ENCODE data around the gene NUP210.

Gene NUP210

GRCh38 chr3:13329746-13330145 is 90.4 kb downstream of the NUP210 start:
- Histone ChIP-seq H3K4me1 (ENCODE audit: low read depth, poor library complexity, severe bottlenecking) (peaks cover 62% of the 10 kb centered on the region), H3K27ac (peak overlapping the region; percentile 89; the same call in 1 of the 2 replicates), H3K9ac (no peak overlapping the region), H4K20me1 (ENCODE audit: insufficient read depth) (no peaks in the 10 kb centered on the region), H3K4me3 (IDR thresholded peaks at IDR 0.05; ENCODE audit: insufficient read depth, low read depth, low read length) (no peak overlapping the region), H3K27me3 (ENCODE audit: insufficient read depth, low read depth) (no peaks in the 10 kb centered on the region), H3K4me2 (no peak overlapping the region), H2AFZ (ENCODE audit: low read depth) (no peak overlapping the region), H3K79me2 (ENCODE audit: insufficient read depth, low read depth) (no peaks in the 10 kb centered on the region), H3K36me3 (ENCODE audit: insufficient read depth) (no peaks in the 10 kb centered on the region)
- TF ChIP-seq CTCF (conservative IDR thresholded peaks at IDR 0.05; ENCODE audit: low read depth, low read length), result no peak

DNA sequence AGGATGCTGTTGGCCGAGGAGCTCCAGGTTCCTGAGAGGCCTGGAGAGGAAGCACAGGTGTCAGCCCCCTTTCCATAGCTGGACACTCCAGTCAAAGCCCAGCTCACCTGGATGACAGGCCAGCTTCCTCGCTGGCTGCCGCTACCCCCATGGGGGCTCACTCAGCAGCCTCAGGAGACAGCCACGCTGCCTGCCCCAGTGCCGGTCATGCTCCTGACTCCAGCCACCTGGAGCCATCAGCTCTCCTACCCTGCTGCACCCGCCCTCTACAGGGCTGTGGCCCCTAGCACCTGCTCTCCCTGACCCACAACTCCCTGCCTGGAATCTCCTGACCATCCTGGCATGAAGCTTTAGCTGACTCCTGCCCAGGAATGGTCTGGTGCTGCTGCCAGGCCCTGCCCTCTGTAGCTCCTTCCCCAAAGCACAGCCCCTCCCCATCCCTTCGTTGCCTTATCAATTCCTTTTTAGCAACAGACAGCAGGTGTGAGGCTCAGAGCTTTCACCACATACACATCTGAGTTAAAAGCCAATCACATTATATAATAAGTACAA is 94.2 kb downstream of the NUP210 start:
- Histone ChIP-seq H3K4me2 (no peak overlapping the region), H3K27ac (no peak overlapping the region), H3K4me1 (ENCODE audit: low read depth, poor library complexity, severe bottlenecking) (peaks cover 25% of the 10 kb centered on the region), H3K27me3 (ENCODE audit: insufficient read depth, low read depth) (no peaks in the 10 kb centered on the region), H3K36me3 (ENCODE audit: insufficient read depth) (no peaks in the 10 kb centered on the region; the same call in 1 of the 2 replicates), H3K9ac (no peak overlapping the region), H2AFZ (ENCODE audit: low read depth) (no peak overlapping the region), H3K79me2 (ENCODE audit: insufficient read depth, low read depth) (no peaks in the 10 kb centered on the region), H4K20me1 (ENCODE audit: insufficient read depth) (no peaks in the 10 kb centered on the region), H3K4me3 (IDR thresholded peaks at IDR 0.05; ENCODE audit: insufficient read depth, low read depth, low read length) (no peak overlapping the region)
- no peak for TF ChIP-seq CTCF (conservative IDR thresholded peaks at IDR 0.05; ENCODE audit: low read depth, low read length)

DNA sequence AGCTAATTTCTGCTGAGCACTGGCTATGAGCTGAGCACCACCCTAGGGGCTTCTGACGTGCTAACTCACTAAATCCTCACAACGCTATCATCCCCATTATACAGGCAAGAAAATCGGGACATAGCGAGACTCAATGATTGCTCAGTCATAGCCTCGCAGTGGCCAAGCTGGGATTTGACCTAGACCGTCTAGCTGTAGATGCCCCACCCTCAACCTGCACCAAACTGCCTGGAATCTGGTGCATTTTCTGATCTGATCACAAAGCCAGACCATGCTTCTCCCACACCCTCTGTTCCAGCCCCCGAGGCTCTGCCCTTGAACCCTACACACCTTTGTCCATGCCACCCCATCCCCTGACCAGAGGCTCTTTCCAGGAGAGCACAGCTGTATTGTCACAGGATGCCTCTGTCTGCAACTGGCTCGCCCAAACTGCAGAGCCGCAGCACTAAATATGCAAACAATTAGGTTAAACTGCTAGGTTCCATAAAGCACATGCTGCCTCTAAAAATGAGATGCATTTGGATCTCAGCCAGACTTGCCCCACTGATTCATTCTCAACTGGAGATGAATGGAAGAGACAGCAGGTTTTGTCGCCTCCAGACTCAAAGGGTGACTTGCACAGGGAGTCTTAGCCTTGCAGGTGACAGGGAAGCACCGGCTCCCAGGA is 95.2 kb downstream of the NUP210 start:
- Histone ChIP-seq H3K4me2 (no peak overlapping the region), H3K36me3 (ENCODE audit: insufficient read depth) (no peaks in the 10 kb centered on the region; the same call in 1 of the 2 replicates), H3K27me3 (ENCODE audit: insufficient read depth, low read depth) (no peaks in the 10 kb centered on the region), H3K79me2 (ENCODE audit: insufficient read depth, low read depth) (no peaks in the 10 kb centered on the region), H3K27ac (no peak overlapping the region), H3K4me3 (IDR thresholded peaks at IDR 0.05; ENCODE audit: insufficient read depth, low read depth, low read length) (no peak overlapping the region), H4K20me1 (ENCODE audit: insufficient read depth) (no peaks in the 10 kb centered on the region), H2AFZ (ENCODE audit: low read depth) (no peak overlapping the region), H3K4me1 (ENCODE audit: low read depth, poor library complexity, severe bottlenecking) (peaks cover 15% of the 10 kb centered on the region), H3K9ac (no peak overlapping the region)
- no peak for TF ChIP-seq CTCF (conservative IDR thresholded peaks at IDR 0.05; ENCODE audit: low read depth, low read length)

GRCh38 chr3:13323822-13324221 is 96.3 kb downstream of the NUP210 start:
- no peaks in the 10 kb centered on the region for H4K20me1 ChIP-seq (ENCODE audit: insufficient read depth)
- no peak overlapping the region for H3K4me2 ChIP-seq
- H3K27ac ChIP-seq, result no peak overlapping the region
- H3K9ac ChIP-seq, result no peak overlapping the region
- H3K36me3 ChIP-seq (ENCODE audit: insufficient read depth), result no peaks in the 10 kb centered on the region; the same call in 1 of the 2 replicates
- TF ChIP-seq CTCF (conservative IDR thresholded peaks at IDR 0.05; ENCODE audit: low read depth, low read length), result no peak
- no peak overlapping the region for H2AFZ ChIP-seq (ENCODE audit: low read depth)
- no peaks in the 10 kb centered on the region for H3K79me2 ChIP-seq (ENCODE audit: insufficient read depth, low read depth)
- no peak overlapping the region for H3K4me3 ChIP-seq (IDR thresholded peaks at IDR 0.05; ENCODE audit: insufficient read depth, low read depth, low read length)
- H3K4me1 ChIP-seq (ENCODE audit: low read depth, poor library complexity, severe bottlenecking), result peaks cover 4% of the 10 kb centered on the region
- H3K27me3 ChIP-seq (ENCODE audit: insufficient read depth, low read depth), result no peaks in the 10 kb centered on the region
